NCI-H748 (cell line): ENCODE results near the gene RNF25.
A peak's percentile ranks its signal among the peaks of the same experiment; 100 is the strongest.

Experiments used
- DNase-seq: peaks from one replicate; lab custom pipeline; 2025; ENCODE audit not compliant: unreplicated experiment; lab: John Stamatoyannopoulos, UW

RNF25 gene

GRCh38 chr2:218687400-218688060, 15.7 kb upstream of the RNF25 start:
- peak; percentile 68 for DNase-seq

DNA sequence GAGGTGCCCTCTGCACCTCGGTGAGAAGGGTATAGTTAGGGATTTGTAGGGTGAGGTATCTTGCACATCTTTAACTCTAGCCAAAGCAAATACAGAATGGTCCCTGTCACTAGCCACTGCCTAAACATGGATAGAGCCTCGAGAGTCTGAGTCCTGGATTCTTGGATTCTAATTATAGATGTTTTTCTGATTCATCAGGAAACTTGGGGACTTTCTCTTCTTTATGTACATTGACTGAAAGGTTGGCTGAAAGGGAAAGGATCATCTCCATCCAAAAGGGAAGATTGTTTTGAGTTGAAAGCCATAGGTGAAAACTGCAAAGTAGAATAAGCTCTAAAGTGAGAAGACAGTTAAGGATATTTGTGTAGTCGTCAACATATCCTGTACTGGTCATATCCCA, 8.3 kb upstream of the RNF25 start:
- DNase-seq: no peak

GRCh38 chr2:218679119-218679518, 7.3 kb upstream of the RNF25 start:
- no peak for DNase-seq

GRCh38 chr2:218671097-218671653, 627 bp downstream of the RNF25 start:
- DNase-seq: peak; percentile 23

- DNase-seq: no peak
Measured at GRCh38 chr2:218664653-218665052, 7.1 kb downstream of the RNF25 start.

GRCh38 chr2:218663901-218664300, 7.9 kb downstream of the RNF25 start:
- DNase-seq: no peak

DNA sequence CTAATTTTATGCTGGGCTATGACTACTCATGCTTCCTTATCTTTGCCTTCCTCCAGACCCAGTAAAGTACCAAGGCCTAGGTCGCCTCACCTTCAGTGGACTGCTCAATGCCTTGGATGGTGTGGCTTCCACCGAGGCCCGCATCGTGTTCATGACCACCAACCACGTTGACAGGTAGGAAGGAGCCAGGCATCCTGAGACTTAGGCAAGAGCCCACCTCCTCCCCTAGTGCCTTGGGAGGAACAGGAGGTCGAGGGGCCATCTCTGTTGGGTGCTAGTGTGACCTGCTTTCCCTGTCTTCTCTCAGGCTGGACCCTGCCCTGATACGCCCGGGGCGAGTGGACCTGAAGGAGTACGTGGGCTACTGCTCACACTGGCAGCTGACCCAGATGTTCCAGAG, 9.0 kb downstream of the RNF25 start:
- no peak for DNase-seq

DNA sequence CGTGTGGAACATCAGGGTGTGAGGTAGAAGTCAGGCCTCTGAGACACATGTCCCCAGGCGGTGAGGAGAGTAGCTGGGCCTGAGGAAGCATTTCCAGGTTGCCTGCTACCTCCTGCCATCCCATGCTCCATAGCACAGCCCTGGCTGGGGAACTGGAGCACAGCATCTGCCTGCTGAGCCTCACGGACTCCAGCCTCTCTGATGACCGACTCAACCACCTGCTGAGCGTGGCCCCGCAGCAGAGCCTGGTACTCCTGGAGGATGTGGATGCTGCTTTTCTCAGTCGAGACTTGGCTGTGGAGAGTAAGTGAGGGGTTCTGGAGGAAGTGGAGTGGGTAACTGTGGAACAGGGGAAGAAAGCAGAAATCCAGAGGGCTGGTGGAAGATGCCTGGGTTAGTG, 9.4 kb downstream of the RNF25 start:
- DNase-seq: no peak

GRCh38 chr2:218659988-218660358, 11.8 kb downstream of the RNF25 start:
- DNase-seq: no peak

DNA sequence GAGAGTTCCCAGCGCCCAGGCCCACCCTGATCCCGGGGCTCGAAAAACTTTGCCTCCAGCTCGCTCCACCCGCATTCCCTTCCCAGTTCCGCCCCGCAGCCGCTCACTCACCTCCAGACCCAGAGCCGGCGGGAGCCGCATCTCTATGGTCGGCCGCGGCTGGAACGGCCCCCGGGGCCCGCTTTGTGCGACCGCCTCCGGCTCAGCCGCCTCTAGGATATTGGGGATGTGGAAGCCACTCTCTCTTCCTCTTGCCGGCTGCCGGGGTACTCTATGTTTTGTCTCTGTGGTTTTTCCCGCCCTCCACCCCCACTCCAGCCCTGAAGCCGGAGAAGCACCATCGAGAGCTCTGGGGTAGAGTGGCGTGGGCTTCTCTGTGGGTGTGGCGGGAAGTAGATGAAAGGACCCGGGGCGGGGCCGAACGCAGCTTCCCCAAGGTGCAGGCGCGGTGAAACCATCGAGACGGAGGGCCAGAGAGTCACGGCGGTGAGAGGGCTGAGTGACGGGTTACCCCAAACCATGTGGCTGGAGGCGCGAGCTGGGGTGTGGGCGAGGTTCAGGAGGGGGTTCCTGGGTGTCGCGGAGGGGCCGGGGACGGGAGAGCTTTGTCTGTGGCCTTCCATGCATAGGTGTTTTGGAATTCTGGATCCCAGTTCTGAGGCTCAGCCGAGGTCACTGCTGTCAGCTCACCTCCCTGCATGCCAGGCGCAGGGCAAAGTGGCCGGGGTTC, 12.4 kb downstream of the RNF25 start, which contains the start of the genes BCS1L and ZNF142:
TSS of gene BCS1L (plus strand) at position 426 of the 730 bp plus-strand sequence. CDS start 1,305 bp downstream, outside the sequence.
TSS of gene ZNF142 (minus strand) at position 366 of the 730 bp plus-strand sequence. CDS start 3,194 bp downstream, outside the sequence.
- peak; percentile 94 for DNase-seq

DNA sequence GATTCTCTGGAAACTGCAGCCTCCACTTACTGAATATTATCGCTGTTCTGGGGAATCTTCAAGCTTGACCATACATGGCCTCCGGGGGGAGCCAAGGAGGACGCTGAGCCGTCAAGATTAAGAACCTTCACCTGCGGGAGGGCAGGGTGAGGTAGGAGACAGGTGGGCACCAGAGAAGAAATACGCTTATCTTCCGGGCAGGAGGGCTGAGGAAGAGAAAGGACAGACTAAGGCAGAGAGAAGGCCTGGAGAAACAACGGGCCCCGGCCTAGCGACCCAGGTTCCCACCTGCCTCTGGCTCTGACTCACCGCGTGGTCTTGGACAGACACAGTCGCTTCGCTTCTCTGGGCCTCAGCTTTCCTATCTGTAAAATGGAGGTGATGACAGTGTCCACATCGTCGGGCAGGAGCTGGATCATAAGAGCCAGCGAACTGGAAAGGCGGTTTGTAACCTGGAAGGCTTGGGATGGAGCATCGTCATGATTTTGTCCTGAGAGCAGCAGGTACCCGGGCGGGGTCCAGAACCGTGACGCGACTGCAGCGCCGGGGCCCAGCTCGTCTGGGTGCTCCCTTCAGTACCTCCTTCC, 13.0 kb downstream of the RNF25 start:
- DNase-seq: peak; percentile 64

- no peak for DNase-seq
Measured at GRCh38 chr2:218655751-218656150, 16.1 kb downstream of the RNF25 start.

- DNase-seq: no peak
Measured at GRCh38 chr2:218648787-218649100, 23.1 kb downstream of the RNF25 start.

DNA sequence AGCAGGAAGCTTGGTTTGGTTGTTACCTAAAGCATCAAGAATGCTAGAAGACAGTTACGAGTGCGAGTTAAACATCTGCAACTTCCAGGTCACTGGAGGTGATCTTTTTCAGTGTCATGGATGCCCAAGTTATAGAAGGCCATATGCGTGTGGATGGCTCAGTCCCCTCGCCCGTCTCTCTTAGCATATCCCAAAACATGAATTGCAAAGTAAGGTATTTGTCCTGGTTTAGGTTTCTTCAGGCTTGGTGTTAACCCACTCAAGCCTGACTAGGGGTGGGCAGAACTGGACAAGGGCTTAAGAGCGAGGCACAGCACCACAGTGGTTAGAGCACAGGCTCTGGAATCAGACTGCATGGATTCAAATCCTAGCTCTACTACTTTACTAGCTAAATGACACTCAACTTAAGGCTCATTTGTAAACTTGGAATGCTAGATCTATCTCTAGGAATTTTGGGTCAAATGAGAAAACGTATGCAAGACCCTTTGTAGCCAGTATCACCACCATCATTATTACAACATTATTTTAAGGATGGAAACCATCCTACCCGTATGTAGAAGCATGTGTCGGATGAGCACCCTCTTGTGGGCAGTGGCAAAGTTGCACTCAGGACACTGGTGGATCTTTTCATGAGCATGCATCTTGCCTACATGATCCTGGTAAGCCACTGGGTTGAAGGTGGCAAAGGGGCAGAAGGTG, 23.6 kb downstream of the RNF25 start:
- DNase-seq: peak; percentile 54

- no peak for DNase-seq
Measured at GRCh38 chr2:218645126-218645525, 26.7 kb downstream of the RNF25 start.

GRCh38 chr2:218644721-218645120, 27.1 kb downstream of the RNF25 start:
- no peak for DNase-seq

GRCh38 chr2:218643751-218644310, 28.0 kb downstream of the RNF25 start:
- no peak for DNase-seq

DNA sequence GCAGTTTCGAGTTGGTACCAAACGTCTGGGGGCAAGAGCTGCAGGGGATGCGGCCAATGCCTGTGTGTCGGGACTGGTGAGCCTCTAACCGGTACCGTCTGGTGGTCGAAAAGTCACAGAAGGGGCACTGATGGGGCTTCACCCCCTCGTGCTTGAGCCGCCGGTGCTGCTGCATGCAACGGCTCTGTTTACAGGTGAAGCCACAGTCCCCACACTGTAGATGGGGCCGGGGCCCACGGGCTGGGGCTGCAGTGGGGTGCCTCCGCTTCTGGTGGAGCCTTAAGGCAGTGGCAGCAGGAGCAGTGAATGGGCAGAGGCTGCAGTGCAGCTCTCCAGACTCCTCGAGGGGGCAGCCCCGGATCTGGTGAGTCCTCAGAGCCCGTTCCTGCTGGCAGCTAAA, 29.0 kb downstream of the RNF25 start:
- no peak for DNase-seq

DNA sequence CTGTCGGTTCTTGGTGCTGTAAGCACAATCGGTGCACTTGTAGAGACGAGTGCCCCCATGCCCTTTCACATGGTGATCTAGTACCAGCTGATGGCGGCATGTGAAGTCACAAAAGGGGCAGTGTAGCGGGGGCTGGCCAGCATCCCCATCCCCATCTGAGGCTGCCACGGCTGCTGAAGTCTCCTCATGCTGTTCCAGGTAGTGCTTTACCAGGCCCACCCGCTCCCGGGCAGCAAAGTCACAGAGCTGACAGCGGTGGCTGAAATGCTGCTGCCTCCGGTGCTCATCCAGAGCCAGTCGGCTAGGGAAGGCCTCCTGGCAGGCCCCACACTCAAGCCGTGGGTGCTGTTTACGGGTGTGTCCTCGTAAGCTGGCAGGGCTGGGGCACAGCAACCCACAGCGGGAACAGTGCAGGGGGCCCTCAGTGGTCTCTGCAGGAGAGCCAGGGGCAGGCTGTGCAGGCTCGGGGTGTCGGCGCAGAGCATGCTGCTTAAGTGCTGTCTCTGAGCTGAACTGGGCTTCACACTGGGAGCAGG, 29.6 kb downstream of the RNF25 start:
- DNase-seq: no peak

DNA sequence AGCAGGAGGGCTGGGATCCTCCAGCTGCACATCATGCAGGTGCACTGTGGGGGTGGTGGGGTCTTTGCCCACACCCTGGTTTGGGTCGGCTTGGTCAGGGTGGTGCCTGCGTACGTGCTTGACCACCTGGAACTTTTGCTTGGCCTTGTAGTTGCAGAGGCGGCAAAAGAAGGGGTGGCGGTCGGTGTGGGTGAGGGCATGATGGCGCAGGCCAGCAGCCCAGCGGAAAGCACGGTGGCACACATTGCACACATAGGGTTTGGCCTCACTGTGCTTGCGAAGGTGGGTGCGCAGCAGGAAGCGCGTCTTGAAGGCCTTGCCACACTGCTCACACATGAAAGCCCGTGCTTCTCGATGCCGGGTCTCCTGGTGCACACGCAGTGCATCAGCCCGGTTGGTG, 33.4 kb downstream of the RNF25 start:
- DNase-seq: no peak

DNA sequence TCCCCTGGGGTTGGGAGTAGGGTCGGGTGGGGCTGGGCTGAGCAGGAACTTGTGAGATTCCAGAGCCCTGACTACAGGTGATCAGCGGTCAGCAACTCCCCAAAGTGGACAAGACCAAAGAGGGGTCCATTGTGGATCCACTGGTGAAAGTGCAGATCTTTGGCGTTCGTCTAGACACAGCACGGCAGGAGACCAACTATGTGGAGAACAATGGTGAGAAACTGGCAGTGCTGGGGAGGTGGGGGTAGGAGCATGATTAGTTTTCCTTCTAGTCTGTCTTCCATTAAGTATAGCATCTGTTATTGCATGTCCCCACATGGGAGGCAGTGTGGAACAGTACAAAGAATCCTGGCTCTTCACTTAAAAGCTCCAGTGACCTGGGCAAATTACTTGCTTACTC, 36.1 kb downstream of the RNF25 start:
- DNase-seq: no peak
